ENCODE results near the gene MGA.

Gene MGA

DNA sequence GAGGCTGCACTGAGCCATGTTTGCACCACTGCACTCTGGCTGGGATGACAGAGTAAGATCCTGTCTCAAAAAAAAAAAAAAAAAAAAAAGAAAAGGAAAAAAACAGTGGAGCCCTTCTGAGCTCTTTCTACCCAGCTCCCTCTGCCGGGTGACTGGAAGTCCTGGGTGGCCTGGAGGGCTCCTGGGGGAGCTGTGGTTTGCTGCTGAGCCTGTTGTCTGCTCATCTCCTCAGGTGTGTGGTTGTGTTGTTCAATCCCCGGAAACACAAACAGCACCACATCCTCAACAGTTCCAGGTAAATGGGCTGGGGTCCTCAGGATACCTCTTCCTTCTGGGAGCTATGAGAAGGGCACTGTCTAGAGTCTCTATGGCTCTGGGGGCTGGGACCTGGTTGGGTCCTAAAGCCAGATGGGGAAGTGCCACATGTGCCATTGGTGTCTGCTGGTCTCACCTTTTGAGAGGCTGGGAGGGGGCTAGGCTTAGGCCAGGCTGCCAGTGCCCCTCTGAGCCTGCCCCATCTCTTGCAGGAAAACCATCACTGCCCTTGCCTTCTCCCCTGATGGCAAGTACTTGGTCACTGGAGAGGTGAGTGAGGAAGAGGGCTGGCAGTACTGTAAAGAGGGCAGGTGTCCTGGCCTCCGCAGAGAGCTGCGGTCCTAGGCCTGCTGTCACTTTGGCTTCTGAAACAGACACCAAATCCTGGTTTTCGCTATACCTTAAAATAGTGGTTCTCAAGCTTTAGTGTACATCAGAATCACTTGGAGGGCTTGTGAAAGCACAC is 150.6 kb downstream of the MGA start:
- Mint-ChIP-seq H3K36me3 (peaks cover 3% of the 10 kb centered on the region), H3K9me3 (ENCODE audit: low read depth) (no peaks in the 10 kb centered on the region), H3K4me1 (ENCODE audit: low read depth) (peaks cover 17% of the 10 kb centered on the region), H3K4me3 (no peak overlapping the region), H3K27ac (no peak overlapping the region), H3K27me3 (no peaks in the 10 kb centered on the region)

DNA sequence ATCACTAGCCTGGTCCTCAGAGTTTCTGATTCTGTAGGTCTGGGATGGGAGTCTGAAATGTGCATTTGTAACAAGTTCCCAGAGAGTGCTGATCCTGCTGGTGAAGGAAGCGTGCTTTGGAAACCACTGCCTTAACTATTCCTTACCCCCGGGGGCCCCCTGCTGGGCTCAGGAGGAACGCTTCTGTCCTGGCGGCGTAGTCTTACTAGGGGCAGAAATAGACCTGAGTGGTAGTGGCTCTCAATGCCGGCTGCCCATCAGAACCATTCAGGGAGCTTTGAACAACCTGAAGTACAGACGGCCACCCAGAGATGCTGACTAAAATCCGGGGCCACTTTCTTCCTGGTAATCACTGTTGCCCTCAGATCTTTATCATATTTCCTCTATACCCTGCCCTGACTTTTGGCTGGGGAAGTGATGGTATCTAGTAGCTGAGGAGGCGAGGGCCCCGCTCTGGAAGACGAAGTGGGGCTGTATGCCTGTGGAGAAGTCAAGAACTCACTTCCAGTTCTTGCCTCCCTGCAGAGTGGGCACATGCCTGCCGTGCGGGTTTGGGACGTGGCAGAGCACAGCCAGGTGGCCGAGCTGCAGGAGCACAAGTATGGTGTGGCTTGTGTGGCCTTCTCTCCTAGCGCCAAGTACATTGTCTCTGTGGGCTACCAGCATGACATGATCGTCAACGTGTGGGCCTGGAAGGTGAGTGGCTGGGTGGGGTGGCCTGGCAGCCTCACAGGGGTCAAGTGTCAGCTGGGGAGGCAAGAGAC is 151.4 kb downstream of the MGA start:
- Mint-ChIP-seq H3K27ac (no peak overlapping the region), H3K4me3 (no peak overlapping the region), H3K9me3 (ENCODE audit: low read depth) (no peaks in the 10 kb centered on the region), H3K36me3 (peaks cover 3% of the 10 kb centered on the region), H3K4me1 (ENCODE audit: low read depth) (peaks cover 17% of the 10 kb centered on the region), H3K27me3 (no peaks in the 10 kb centered on the region)

DNA sequence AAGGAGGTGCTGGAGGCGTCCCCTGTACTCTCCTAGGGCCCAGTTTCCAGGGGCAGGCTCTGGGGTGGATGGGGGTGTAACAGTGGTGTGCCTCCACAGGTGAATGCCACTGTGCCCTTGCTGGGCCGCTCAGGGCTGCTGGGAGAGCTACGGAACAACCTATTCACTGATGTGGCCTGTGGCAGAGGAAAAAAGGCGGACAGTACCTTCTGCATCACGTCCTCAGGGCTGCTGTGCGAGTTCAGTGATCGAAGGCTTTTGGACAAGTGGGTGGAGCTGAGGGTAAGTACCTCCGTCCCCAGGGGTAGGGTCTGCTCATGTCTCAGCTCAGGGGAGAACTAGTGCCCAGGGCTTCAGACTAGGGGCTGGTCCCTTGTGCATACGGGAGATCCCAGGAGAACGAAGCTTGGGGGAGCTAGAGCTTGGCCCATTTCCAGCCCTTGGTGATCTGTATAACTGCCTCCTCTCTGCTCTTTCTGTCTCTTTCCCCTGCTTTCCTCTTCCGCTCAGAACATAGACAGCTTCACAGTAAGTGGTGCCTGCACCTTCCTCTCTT is 152.7 kb downstream of the MGA start:
- Mint-ChIP-seq H3K27me3 (no peaks in the 10 kb centered on the region), H3K36me3 (peaks cover 3% of the 10 kb centered on the region), H3K4me3 (no peak overlapping the region), H3K4me1 (ENCODE audit: low read depth) (peaks cover 17% of the 10 kb centered on the region), H3K9me3 (ENCODE audit: low read depth) (no peaks in the 10 kb centered on the region), H3K27ac (no peak overlapping the region)

DNA sequence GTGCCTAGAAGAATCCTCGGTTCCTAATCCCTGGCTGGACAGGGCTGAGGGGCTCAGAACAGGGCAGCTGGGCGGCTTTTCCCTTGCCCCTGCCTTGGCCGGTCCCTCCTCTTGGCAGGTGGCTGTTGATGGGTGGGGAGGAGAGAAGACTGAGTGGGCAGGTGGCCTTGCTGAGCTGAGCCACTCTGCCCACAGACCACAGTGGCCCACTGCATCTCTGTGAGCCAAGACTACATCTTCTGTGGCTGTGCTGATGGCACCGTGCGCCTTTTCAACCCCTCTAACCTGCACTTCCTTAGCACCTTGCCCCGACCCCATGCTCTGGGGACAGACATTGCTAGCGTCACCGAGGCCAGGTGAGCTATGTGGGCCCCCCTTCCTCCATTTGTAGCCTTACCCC is 153.2 kb downstream of the MGA start:
- peaks cover 17% of the 10 kb centered on the region for H3K4me1 Mint-ChIP-seq (ENCODE audit: low read depth)
- no peaks in the 10 kb centered on the region for H3K9me3 Mint-ChIP-seq (ENCODE audit: low read depth)
- H3K27ac Mint-ChIP-seq = no peak overlapping the region
- H3K4me3 Mint-ChIP-seq = no peak overlapping the region
- H3K27me3 Mint-ChIP-seq = no peaks in the 10 kb centered on the region
- H3K36me3 Mint-ChIP-seq = peaks cover 3% of the 10 kb centered on the region

DNA sequence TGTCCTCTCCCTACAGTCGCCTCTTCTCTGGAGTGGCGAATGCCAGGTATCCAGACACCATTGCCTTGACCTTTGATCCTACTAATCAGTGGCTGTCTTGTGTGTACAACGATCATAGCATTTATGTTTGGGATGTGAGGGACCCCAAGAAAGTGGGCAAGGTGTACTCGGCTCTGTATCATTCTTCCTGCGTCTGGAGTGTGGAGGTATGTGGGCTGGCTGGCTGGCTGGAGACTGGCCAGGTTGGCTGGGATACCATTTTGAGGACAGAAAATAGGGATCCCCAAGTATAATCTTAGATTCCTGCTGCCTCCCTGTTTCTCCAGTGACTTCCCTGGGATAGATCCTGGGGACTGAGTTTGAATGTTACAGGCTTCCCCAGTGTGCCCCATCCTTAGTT is 154.3 kb downstream of the MGA start:
- Mint-ChIP-seq H3K9me3 (ENCODE audit: low read depth) (no peaks in the 10 kb centered on the region), H3K27me3 (no peaks in the 10 kb centered on the region), H3K4me1 (ENCODE audit: low read depth) (peaks cover 16% of the 10 kb centered on the region), H3K27ac (no peak overlapping the region), H3K4me3 (no peak overlapping the region), H3K36me3 (peaks cover 3% of the 10 kb centered on the region)

DNA sequence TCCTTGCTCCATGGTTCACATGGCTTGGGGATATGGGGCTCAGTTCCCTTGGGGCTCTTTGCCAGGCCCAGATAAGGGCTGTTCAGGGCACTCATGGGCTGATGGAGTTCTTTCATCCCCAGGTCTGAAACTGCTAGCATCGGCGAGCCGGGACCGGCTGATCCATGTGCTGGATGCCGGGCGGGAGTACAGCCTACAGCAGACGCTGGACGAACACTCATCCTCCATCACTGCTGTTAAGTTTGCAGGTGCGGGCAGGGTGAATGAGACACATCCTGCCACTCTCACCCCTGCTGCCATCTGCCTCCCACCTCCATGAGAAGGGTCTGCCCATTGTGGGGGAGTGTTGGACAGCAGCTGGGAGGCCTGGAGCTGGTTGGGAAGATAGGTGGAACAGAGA is 156.6 kb downstream of the MGA start:
- no peak overlapping the region for H3K27ac Mint-ChIP-seq
- H3K9me3 Mint-ChIP-seq (ENCODE audit: low read depth) = no peaks in the 10 kb centered on the region
- H3K4me3 Mint-ChIP-seq = no peak overlapping the region
- H3K4me1 Mint-ChIP-seq (ENCODE audit: low read depth) = no peaks in the 10 kb centered on the region
- H3K36me3 Mint-ChIP-seq = peaks cover 3% of the 10 kb centered on the region
- no peaks in the 10 kb centered on the region for H3K27me3 Mint-ChIP-seq

DNA sequence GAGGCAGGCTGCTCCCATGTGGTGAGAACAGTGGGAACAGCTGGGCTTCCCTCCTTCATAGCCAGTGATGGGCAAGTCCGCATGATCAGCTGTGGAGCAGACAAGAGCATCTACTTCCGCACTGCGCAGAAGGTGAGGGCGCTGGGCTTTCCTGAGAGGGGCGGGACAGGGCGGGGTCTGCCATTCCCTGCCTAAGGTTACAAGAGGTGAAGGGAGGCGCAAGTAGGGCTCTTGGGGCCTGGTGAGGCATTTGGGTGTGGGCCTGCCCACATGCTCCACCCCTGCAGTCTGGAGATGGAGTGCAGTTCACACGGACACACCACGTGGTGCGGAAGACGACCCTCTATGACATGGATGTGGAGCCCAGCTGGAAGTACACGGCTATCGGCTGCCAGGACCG is 157.1 kb downstream of the MGA start:
- Mint-ChIP-seq H3K9me3 (ENCODE audit: low read depth) (no peaks in the 10 kb centered on the region), H3K27ac (no peak overlapping the region), H3K36me3 (peaks cover 3% of the 10 kb centered on the region), H3K4me3 (no peak overlapping the region), H3K4me1 (ENCODE audit: low read depth) (no peaks in the 10 kb centered on the region), H3K27me3 (no peaks in the 10 kb centered on the region)

DNA sequence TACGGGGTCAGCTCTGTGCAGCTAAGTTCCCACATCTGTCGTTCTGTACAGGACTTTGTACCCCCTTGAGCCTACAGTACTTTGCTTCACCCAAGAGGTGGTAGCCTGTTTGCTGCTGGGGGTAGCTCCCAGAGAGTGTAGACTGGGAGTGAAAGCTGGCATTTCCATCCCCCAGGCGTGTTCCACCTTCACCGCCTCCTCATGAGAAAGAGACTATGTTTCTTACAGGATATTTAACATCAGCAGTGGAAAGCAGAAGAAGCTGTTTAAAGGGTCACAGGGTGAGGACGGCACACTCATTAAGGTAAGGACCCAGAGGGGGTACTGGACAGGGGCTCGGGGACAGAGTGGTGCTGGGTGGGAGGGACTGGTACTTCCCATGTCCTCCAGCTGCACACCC is 157.6 kb downstream of the MGA start:
- Mint-ChIP-seq H3K9me3 (ENCODE audit: low read depth) (no peaks in the 10 kb centered on the region), H3K4me1 (ENCODE audit: low read depth) (no peaks in the 10 kb centered on the region), H3K36me3 (peaks cover 3% of the 10 kb centered on the region), H3K27me3 (no peaks in the 10 kb centered on the region), H3K27ac (no peak overlapping the region), H3K4me3 (no peak overlapping the region)

DNA sequence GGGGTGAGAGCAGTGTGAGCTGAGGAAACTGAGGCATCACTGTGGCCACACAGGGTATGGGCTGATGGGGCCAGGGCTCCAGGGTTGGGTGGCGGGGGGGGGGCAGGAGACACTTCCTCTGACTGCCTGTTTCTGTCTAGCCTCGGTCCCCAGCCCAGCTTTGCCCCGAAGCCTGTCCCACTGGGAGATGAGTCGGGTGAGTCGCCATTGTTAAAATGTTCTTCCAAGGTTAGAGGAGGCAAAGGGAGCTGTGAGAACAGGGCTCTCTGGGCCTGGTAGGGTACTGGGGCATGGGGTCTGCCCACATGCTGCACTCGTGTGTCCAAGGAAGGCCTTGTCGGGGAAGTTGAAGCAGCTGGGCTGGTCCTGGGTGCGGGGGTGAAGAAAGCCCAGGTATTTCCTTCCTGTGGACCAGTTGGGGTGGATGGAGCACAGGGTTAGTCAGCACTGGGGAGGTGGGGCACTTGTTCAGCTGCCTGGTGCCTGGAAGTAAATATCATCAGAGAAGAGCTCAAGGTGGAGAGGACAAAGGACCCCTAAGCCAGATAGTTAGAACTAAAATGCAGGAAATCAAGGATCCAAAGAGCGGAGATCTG is 159.3 kb downstream of the MGA start:
- Mint-ChIP-seq H3K4me3 (no peak overlapping the region), H3K27ac (no peak overlapping the region), H3K4me1 (ENCODE audit: low read depth) (no peaks in the 10 kb centered on the region), H3K9me3 (ENCODE audit: low read depth) (no peaks in the 10 kb centered on the region), H3K27me3 (no peaks in the 10 kb centered on the region), H3K36me3 (no peaks in the 10 kb centered on the region)

DNA sequence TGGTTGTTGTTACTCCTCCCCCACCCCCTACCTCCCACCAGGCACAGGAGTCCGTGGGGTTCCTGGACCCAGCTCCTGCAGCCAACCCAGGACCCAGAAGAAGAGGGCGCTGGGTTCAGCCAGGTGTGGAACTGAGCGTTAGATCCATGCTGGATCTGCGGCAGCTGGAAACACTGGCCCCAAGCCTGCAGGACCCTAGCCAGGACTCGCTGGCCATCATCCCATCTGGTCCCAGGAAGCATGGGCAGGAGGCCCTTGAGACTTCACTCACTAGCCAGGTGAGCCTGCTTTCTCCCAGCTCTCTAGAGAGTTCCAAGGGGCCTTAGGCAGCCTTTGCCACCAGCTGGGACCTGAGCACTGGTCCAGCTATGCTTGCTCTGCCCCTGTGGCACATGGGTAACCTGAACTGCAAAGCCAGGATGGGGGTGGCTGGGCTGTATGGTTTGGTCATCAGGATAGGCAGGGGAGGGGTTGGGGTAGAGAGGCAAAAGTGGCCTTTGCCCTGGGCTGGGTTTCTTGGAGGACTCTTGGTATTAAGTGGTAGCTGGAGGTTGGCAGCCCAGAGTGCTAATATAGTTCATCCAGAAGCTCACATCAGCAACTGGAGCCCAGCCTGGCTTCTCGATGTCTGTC is 160.7 kb downstream of the MGA start:
- H3K4me3 Mint-ChIP-seq = no peak overlapping the region
- H3K27ac Mint-ChIP-seq = no peak overlapping the region
- H3K9me3 Mint-ChIP-seq (ENCODE audit: low read depth) = no peaks in the 10 kb centered on the region
- no peaks in the 10 kb centered on the region for H3K36me3 Mint-ChIP-seq
- H3K4me1 Mint-ChIP-seq (ENCODE audit: low read depth) = no peaks in the 10 kb centered on the region
- no peaks in the 10 kb centered on the region for H3K27me3 Mint-ChIP-seq

DNA sequence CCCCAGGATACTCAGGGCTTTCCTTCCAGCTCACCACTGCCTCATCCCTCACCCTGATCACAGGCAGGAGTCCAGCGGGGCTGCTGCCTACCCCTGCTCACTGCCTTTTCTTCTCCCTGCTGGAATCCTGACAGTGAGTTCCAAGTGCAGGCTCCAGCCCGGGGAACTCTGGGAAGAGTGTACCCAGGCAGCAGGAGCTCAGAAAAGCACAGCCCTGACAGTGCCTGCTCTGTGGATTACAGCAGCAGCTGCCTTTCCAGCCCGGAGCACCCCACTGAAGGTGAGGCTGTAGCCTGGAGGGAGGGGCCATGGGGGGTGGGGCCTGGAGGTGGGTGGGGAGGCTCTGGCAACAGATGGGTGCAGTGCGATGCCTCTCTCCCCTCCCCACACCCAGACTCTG is 161.6 kb downstream of the MGA start:
- H3K4me1 Mint-ChIP-seq (ENCODE audit: low read depth) = peaks cover 3% of the 10 kb centered on the region
- H3K9me3 Mint-ChIP-seq (ENCODE audit: low read depth) = no peaks in the 10 kb centered on the region
- H3K27me3 Mint-ChIP-seq = no peaks in the 10 kb centered on the region
- no peak overlapping the region for H3K27ac Mint-ChIP-seq
- no peak overlapping the region for H3K4me3 Mint-ChIP-seq
- H3K36me3 Mint-ChIP-seq = no peaks in the 10 kb centered on the region

DNA sequence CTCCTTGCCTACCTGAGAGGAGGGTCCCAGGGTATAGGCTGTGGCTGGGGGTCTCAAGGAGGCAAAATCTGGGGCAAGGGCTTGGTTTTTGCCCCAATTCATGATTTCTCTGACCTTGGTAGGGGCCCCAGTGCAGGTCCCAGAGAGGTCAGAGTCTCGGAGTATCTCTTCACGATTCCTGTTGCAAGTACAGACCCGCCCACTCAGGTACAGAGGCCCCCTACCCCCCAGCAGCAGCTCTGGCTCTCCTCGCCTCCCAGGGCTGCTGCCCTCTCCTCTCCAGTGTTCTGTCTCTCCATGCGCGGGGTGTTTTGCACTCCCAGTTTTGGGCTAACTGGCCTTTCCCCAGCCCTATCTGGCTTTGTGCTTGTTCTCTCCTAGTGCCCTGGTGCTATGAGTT is 162.3 kb downstream of the MGA start:
- Mint-ChIP-seq H3K9me3 (ENCODE audit: low read depth) (no peaks in the 10 kb centered on the region), H3K36me3 (no peaks in the 10 kb centered on the region), H3K4me1 (ENCODE audit: low read depth) (peaks cover 4% of the 10 kb centered on the region), H3K4me3 (no peak overlapping the region), H3K27me3 (no peaks in the 10 kb centered on the region), H3K27ac (no peak overlapping the region)
